Hematopoietic multipotent progenitor cell treated with erythropoietin and hydrocortisone succinate and interleukin-3 and kit ligand, for 15 days (in vitro differentiated cells): Measurements from ENCODE around the gene PI4K2B.
A peak's percentile ranks its signal among the peaks of the same experiment; 100 is the strongest.
"Not testable (repeated sequence)": the region's sequence is repeated elsewhere in the genome, so short reads cannot be mapped to it uniquely, and the experiment has no call there.

Experiments
- DNase-seq: peaks from one replicate; pipeline ENCODE4 v3.0.0-alpha.2; 2015; ENCODE audit warnings: low spot score

Gene PI4K2B

DNA sequence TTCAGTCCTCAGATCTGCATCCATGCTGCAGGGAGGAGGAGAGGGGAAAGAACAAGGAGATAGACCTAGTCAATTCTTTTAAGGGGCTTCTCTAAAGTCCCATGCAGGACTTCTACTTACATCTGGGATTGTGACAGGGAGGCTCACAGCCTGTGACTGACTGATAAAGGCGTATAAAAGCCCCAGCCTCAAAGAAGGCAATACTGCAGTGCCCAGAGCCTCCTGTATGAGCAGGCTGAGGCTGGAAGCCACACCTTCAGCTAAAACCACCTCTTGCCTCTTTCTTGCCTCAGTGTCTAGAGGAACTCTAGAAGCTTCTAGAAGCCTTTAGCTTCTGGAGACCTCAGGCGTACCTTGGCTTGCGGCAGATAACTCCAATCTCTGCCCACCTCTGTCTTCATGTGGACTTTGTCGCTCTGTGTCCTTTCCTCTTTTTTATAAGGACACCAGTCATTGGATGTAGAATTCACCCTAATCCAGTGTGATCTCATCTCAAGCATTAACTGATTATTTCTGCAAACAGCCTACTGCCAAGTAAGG, 72.8 kb downstream of the PI4K2B start:
- DNase-seq, result no peak

DNA sequence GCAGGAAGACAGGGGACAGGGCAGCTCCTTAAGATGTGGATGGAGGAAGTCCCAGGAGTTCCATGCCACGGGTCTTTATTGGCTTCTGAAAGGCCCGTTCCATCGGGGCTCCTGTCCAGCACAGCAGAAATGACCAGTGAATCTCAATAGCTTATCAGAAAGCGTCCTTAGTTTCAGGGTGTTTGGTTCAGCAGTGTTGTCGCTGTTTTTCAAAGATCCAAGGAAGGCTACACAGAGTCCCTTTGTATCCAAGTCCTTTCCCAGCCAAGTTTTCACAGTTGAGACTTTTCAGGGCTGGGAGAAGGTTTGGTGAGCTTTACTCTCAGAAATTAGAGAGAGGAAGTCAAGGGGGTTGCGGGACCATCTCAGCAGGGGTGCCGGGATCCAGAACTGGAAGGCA, 73.8 kb downstream of the PI4K2B start:
- DNase-seq, result no peak

DNA sequence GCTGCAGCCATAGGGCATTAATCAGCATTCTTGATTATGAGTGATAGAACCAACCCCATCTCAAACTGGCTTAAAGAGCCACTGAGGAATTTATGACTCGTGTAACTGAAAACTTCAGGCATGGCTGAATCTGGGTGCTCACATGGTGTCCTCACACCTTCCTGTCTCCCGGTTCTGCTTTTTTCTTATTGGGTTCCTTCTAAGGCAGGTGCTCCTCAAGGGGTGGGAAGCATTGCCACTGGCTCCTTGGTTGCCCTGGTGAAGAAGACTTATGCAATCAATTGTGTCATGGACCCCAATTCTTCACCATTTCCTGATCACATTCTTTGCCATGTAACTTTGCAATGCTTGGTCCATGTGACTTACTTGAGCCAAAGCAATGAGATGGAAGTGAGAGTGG, 74.5 kb downstream of the PI4K2B start:
- DNase-seq, result no peak

DNA sequence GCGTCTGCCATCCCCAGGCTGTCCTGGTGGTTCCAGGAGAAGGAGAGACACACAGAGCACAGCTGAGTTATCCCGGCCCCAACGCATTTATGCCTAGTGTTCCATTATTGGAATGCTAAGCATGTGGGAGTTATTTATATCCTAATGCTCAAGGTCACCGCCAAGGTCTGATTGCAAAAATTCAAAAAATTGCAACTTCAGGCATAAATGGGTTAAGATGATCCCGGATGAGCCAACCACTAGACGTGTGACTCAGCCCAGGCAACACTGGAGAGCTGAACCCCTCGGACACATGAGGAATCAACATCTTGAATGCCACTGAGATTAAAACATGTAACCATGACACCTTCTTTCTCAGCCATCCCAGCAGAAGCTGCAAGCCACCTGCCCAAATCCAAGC, 74.9 kb downstream of the PI4K2B start:
- no peak for DNase-seq

DNA sequence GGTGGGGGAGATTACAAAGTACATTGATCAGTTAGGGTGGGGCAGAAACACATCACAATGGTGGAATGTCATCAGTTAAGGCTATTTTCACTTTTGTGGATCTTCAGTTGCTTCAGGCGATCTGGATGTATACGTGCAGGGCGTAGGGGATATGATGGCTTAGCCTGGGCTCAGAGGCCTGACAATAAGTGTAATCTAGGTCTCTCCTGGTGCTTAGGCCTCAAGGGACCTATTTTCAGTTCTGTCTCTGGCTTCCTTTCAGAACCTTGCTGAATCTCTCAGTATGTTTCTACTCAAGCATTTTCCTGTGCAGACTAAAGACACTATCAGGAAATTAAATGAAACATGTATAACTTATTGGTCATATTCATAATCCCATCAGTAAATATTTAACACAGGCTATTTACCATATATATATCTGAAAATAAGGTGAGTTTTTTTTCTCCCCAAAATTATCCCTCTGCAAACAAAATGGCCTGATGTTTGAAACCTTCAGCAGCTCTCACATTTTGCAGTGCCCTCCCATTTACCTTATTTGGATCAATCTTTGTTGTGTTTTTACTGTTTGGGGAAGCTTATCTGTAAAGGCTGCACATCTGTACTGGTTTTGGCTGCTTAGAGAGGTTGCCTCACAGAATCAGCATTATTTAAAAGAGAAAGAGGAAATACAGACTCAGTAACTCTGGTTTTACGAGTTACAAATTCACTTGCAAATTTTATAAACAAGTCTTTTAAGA, 76.4 kb downstream of the PI4K2B start:
- DNase-seq, result peak; percentile 20

DNA sequence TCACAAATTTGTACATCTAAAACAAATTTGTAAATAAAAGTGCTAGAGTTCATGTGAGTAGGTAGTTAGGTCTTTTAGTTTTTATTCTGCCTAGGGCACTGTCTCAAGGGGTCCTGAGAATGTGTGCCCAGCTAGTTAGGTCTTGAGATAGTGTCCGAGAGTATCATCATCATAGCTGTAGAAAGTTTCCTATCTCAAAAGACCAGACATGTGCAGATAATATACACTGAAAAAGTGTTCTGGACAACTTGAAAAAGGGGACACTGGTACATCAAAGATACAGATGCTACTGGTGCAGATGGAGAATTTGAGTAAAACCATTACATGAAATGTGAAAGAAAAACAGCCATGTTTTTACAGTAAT, 77.0 kb downstream of the PI4K2B start:
- DNase-seq, result no peak

DNA sequence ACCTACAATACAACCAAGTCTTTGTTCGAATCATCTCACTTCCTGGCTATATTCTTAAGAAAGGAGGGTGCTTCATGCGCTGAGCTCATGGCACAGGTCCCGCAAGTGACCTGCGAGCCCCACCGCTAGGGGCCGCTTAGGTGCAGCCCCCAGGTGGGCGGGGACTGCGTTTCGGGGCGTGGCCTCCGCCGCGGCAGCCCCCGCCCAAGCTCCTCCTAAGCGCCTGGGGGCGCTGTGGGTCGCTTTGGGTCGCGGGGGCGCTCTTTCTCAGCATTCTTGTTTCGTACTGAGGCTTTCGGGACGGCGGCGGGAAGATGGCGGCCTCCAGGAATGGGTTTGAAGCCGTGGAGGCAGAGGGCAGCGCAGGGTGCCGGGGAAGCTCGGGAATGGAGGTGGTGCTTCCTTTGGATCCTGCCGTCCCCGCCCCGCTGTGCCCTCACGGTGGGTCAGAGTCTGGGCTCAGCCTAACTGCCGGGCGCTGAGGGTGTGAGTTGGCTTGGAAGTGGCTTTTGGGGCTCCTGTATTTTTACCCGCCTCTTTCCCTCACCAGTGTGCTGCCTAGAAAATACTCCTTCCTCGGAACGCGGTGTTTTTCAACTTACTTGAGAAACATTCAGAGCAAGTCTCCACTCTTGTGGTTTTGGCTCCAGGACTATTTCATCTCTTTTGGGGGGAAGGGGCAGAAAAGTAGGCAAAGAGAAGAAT, 78.8 kb downstream of the PI4K2B start, which contains the start of gene ZCCHC4:
Gene ZCCHC4 (plus strand): TSS at position 279 of the 705 bp plus-strand sequence. CDS start 36 bp downstream, at position 315.
- peak; percentile 93 for DNase-seq

DNA sequence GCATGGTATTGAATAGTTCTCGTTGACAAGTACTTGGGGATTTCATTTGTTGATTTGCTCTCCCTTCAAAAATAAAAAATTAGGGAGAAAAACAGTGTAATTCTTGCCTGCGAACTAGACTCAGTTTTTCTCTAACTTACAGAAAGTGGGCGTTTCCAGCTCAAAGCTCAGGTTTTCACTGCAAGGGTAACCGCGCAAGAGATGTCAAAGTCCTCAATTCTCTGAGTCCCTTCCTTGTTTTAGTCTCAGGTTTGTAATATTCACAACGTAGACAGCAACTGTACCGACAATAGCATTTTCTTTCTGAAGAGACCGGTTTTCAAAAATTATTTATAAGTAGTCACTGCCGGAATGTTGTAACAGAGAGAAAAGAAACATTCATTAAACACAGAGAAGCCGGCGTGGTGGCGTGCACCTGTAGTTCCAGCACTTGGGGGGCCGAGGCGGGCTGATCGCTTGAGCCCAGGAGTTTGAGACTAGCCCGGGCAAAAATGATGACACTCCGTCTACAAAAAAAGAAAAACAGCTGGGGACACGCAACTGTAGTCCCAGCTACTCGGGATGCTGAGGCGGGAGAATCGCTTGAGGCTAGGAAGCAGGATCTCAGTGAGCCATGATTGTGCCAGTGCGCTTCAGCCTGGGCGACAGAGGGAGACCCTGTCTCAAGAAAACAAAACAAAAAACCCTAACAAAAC, 79.5 kb downstream of the PI4K2B start:
- peak; percentile 18 for DNase-seq

DNA sequence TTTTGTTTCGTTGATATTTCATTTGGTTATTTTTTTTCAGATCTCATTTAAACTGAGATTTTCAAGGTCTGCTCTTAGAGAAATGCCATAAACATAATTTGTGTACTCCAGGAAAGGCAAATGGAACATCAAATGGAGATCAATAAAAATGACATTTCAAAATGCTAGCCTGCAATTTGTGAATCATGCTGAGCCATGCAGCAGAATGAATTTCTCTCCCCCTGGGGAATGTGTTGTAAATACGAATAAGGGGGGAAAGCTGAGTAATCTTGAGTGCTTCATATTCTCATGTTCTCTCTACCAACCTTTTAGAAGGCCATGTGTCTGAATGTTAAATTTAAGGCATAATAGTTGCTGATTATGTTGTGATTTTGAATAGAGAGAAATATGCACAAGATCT, 86.5 kb downstream of the PI4K2B start:
- DNase-seq, result no peak

DNA sequence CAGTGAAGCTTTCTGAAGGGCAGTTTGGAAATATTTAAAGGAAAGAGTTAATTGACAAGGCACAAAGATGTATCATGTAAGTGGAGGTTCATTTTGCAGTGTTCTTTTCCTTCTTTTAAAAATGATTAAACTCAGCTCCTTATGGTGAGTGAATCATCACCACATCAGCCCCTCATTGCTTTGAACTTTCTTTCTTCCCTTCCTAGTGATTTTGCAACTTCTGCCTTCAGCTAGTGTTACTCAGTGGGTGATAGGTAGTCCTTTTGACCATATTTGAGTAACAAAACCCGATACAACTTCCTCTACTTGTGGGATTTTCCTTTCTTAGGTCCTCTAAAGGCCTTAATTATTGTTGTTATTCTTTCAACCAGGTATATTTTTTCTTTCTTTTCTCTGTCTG, 86.9 kb downstream of the PI4K2B start:
- no peak for DNase-seq

DNA sequence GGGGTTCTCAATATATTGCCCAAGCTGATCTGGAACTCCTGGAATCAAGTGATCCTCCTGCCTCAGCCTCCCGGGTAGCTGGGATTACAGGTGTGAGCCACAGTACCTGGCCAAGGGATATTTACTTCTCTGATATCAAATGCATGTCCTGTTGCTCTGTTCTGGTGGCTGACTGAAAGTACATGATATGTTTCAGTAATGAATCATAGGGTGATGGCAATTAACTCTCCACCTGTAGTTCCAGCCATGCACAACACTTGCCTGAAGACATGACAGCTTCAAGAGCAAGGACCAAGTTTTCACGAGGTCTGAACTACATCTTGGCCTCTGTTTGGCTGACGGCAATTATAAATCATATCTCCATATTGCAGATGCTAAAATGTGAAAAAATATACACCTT, 87.9 kb downstream of the PI4K2B start:
- DNase-seq, result no peak

DNA sequence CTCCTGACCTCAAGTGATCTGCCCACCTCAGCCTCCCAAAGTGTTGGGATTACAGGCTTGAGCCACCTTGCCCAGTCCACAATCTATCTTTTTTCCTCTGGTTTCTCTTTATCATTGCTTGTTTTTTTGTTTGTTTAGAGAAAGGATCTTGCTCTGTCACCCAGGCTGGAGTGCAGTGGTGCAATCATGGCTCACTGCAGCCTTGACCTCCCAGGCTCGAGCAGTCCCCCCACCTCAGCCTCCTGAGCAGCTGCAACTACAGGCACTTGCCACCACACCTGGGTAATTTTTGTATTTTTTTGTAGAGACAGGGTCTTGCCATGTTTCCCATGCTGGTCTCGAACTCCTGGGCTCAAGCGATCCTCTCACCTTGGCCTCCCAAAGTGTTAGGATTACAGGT, 94.6 kb downstream of the PI4K2B start:
- not testable (repeated sequence) for DNase-seq
